B cell (primary cell): ENCODE measurements around the gene DDX39B. TPM values are rescaled to one million over a fixed set of nuclear protein-coding genes. Genes with fewer than 3 reads are reported as not detected.

Experiments
- ATAC-seq: fragments of 200-7000 bp; cut with Tn5 transposase; one replicate; pipeline ENCODE4 v1.10.0; 2021; ENCODE audit warnings: low read depth, mild to moderate bottlenecking, moderate number of reproducible peaks, moderate library complexity
- CTCF ChIA-PET: fragments of 350-600 bp; sonication (Branson Sonifier 250); formaldehyde crosslinking; loops from one replicate; lab custom pipeline; 2021; ENCODE audit warnings: antibody characterized with exemption, inconsistent platforms; lab: Charles Lee
- POLR2A ChIA-PET: fragments of 350-600 bp; sonication (Branson Sonifier 250); formaldehyde crosslinking; loops from one replicate; lab custom pipeline; 2021; ENCODE audit warnings: antibody characterized with exemption; lab: Charles Lee
- DNase-seq: peaks from one replicate; pipeline ENCODE4 v3.0.0; 2013
- H2AFZ ChIP-seq: 2 replicates; pipeline ENCODE4 v1.6.1; 2012; ENCODE audit warnings: mild to moderate bottlenecking, low read depth, low read length; ENCODE audit not compliant: insufficient read depth, poor library complexity, severe bottlenecking
- H3K27ac ChIP-seq, 2 donors: 1 replicate in 1 of 2; 2 replicates in 1 of 2; pipeline ENCODE4 v1.5.1; 2012 to 2013; ENCODE audit warnings: low read length in 2 of 2, mild to moderate bottlenecking in 2 of 2, moderate library complexity in 1 of 2
- H3K27me3 ChIP-seq, 4 experiments: fragments of 200-600 bp in 1 of 4; sonication (generic) in 1 of 4; replicated peaks in 1 of 4; 1 replicate in 2 of 4; 2 replicates in 2 of 4; pipeline versions ENCODE4 v1.6.1 to v1.7.0; 2013 to 2016; ENCODE audit warnings: low read length in 3 of 4, mild to moderate bottlenecking in 2 of 4, mixed read lengths in 1 of 4, moderate library complexity in 1 of 4; ENCODE audit not compliant: insufficient read depth in 4 of 4, control insufficient read depth in 3 of 4; ENCODE audit errors: control extremely low read depth in 1 of 4
- H3K36me3 ChIP-seq, 2 experiments: replicated peaks in 1 of 2; 1 replicate in 1 of 2; 2 replicates in 1 of 2; pipeline versions ENCODE4 v1.6.1 to v1.7.1; 2013; ENCODE audit warnings: low read length in 1 of 2; ENCODE audit not compliant: insufficient read depth in 2 of 2, control insufficient read depth in 1 of 2; ENCODE audit errors: control extremely low read depth in 1 of 2, extremely low read depth in 1 of 2
- H3K4me1 ChIP-seq, 2 donors: fragments of 200-600 bp in 1 of 2; sonication (generic) in 1 of 2; 1 replicate in 1 of 2; 2 replicates in 1 of 2; pipeline versions ENCODE4 v1.5.1 to v1.6.1; 2013 to 2017; ENCODE audit warnings: low read length in 2 of 2; ENCODE audit not compliant: control insufficient read depth in 2 of 2, insufficient read depth in 2 of 2
- H3K4me2 ChIP-seq: replicated peaks from 2 replicates; pipeline ENCODE3; 2012; ENCODE audit warnings: mild to moderate bottlenecking, low read depth, low read length; ENCODE audit not compliant: poor library complexity, severe bottlenecking
- H3K4me3 ChIP-seq, 5 experiments: fragments of 200-600 bp in 1 of 5; sonication (generic) in 1 of 5; 1 replicate in 3 of 5; 2 replicates in 2 of 5; pipeline versions ENCODE4 v1.5.1 to v1.7.0; 2011 to 2016; ENCODE audit warnings: low read length in 4 of 5, mild to moderate bottlenecking in 4 of 5, low read depth in 2 of 5, control low read depth in 1 of 5, moderate library complexity in 1 of 5; ENCODE audit not compliant: insufficient read depth in 1 of 5; ENCODE audit errors: control extremely low read depth in 1 of 5, extremely low read depth in 1 of 5
- H3K79me2 ChIP-seq: fragments of 200-600 bp; sonication (generic); one replicate; pipeline ENCODE4 v1.6.0; 2016; ENCODE audit warnings: low read length; ENCODE audit not compliant: control insufficient read depth, insufficient read depth
- H3K9ac ChIP-seq: fragments of 200-600 bp; sonication (generic); 2 replicates; pipeline ENCODE4 v1.6.1; 2017; ENCODE audit warnings: mild to moderate bottlenecking, low read length, moderate library complexity
- H3K9me3 ChIP-seq, 3 donors: one replicate each; pipeline versions ENCODE4 v1.6.1 to v1.7.1; 2013; ENCODE audit warnings: low read length in 2 of 3; ENCODE audit not compliant: control insufficient read depth in 2 of 3, insufficient read depth in 1 of 3; ENCODE audit errors: control extremely low read depth in 1 of 3
- H4K20me1 ChIP-seq: 2 replicates; pipeline ENCODE4 v1.6.0; 2012; ENCODE audit warnings: mild to moderate bottlenecking, low read length; ENCODE audit not compliant: insufficient read depth, control insufficient read depth, poor library complexity, severe bottlenecking
- H3K27ac Mint-ChIP-seq: one replicate; pipeline ENCODE4 v1.8.0; 2021; ENCODE audit warnings: mixed read lengths
- H3K27me3 Mint-ChIP-seq: one replicate; pipeline ENCODE4 v1.8.0; 2021; ENCODE audit warnings: mixed read lengths
- H3K4me1 Mint-ChIP-seq: one replicate; pipeline ENCODE4 v1.8.0; 2021; ENCODE audit warnings: mixed read lengths
- H3K4me3 Mint-ChIP-seq: one replicate; pipeline ENCODE4 v1.8.0; 2021; ENCODE audit warnings: mixed read lengths
- H3K9me3 Mint-ChIP-seq: one replicate; pipeline ENCODE4 v1.8.0; 2022; ENCODE audit warnings: mixed read lengths; ENCODE audit not compliant: insufficient read depth
- CTCF ChIP-seq: fragments of 200-600 bp; IDR thresholded peaks from one replicate; pipeline ENCODE4 v1.8.0; 2022; ENCODE audit warnings: antibody characterized with exemption, mild to moderate bottlenecking
- EZH2 ChIP-seq: IDR thresholded peaks from 2 replicates; pipeline ENCODE4 v1.6.1; 2012; ENCODE audit warnings: borderline replicate concordance, low read depth, mild to moderate bottlenecking, moderate library complexity, low read length; ENCODE audit not compliant: insufficient read depth, poor library complexity, severe bottlenecking
- WGBS: methylation state at CpG from one replicate; pipeline ENCODE4 v1.1.5; 2013; ENCODE audit warnings: missing lambda C conversion rate; ENCODE audit not compliant: insufficient coverage; 5-methylcytosine and 5-hydroxymethylcytosine counted together
- intact Hi-C: fragments of 100-400 bp; cut with micrococcal nuclease; formaldehyde crosslinking; loops from one replicate; pipeline ENCODE4 v1.10.0; 2022
- polyA plus RNA-seq: library from polyadenylated mRNA; depleted of rRNA; stranded (reverse); fragments of >200 nt; gene quantifications from 2 replicates; pipeline ENCODE4 v1.2.3, GENCODE V29; 2012
- total RNA-seq, 2 donors: library from RNA; stranded (reverse); fragments of 120-200 nt in 1 of 2; gene quantifications; 1 replicate in 1 of 2; 2 replicates in 1 of 2; pipeline versions ENCODE4 v1.2.3 to v1.2.4, GENCODE V29; 2013 to 2022

Gene DDX39B
- total and polyA plus RNA-seq, 2 donors (not counting 1 experiment from before 2014, with no cell fraction given): 576 to 838 TPM

- no peak for DNase-seq
- Mint-ChIP-seq H3K4me3 (peak overlapping the region; percentile 92), H3K9me3 (no peaks in the 10 kb centered on the region), H3K27ac (peak overlapping the region; percentile 94), H3K4me1 (peaks cover 77% of the 10 kb centered on the region), H3K27me3 (no peaks in the 10 kb centered on the region)
- H3K79me2 ChIP-seq: peaks cover 55% of the 10 kb centered on the region
- peaks cover 20% of the 10 kb centered on the region for H4K20me1 ChIP-seq
- no peak for TF ChIP-seq CTCF
- TF ChIP-seq EZH2: no peak
- CTCF ChIA-PET: interaction anchor here (1.2 to 29.4 kb wide), 4 partner anchors 8 to 169 kb away, joined by 4 to 2241 read pairs (median 28); partner anchors contain the start of genes LST1, LTB, NCR3 and TNF
- peak overlapping the region in 4 of 5 experiments; percentile 32 to 61 (median 42) for H3K4me3 ChIP-seq
- H2AFZ ChIP-seq: no peak overlapping the region
- no peaks in the 10 kb centered on the region for H3K27me3 ChIP-seq
- H3K9ac ChIP-seq: peak overlapping the region; percentile 54
- ATAC-seq: no peak
- no peaks in the 10 kb centered on the region for H3K9me3 ChIP-seq
- peaks cover 0 to 3% of the 10 kb centered on the region in 2 experiments for H3K36me3 ChIP-seq
- peak overlapping the region; percentile 92 for H3K4me2 ChIP-seq
- 44% methylated on average over 8 of the region's 8 CpGs for WGBS
- intact Hi-C loops: loop anchor here (2.0 kb wide), 1 partner anchor 23 kb away; no protein-coding TSS in a partner anchor
- H3K27ac ChIP-seq: peak overlapping the region; percentile 80 to 87
- POLR2A ChIA-PET: interaction anchor here (0.6 to 42.6 kb wide), 4 partner anchors 16 to 1515 kb away, joined by 3 to 1450 read pairs (median 4); partner anchors contain the start of genes DDX39B, HLA-DPA1, LST1 and LTA
- peaks cover 74 to 75% of the 10 kb centered on the region in 2 donors for H3K4me1 ChIP-seq
Measured at GRCh38 chr6:31558318-31558625, 16.5 kb upstream of the DDX39B start.
